Measurements from ENCODE around the gene LRRC23. TPM values are rescaled to one million over a fixed set of nuclear protein-coding genes. Genes with fewer than 3 reads are reported as not detected.

Gene LRRC23
- total RNA-seq, 1 donor from 2014 or later = 5.6 TPM

- no peak for DNase-seq (ENCODE audit: low spot score)
- Mint-ChIP-seq H3K36me3 (ENCODE audit: low read depth) (peaks cover 46% of the 10 kb centered on the region), H3K27me3 (ENCODE audit: insufficient read depth) (no peaks in the 10 kb centered on the region), H3K27ac (peak overlapping the region; percentile 44), H3K4me3 (no peak overlapping the region), H3K4me1 (ENCODE audit: low read depth) (peaks cover 60% of the 10 kb centered on the region), H3K9me3 (no peaks in the 10 kb centered on the region)
- intact Hi-C loops (cut with micrococcal nuclease) = no loop called here
Measured at GRCh38 chr12:6963016-6963731, 58.6 kb downstream of the LRRC23 start.

Other genes starting within 250 kb of the LRRC23 start
- 14.6 and 15.0 TPM in 2 replicates for gene ING4, start 241.7 kb upstream of the LRRC23 start, total RNA-seq
- gene ZNF384, start 215.4 kb upstream of the LRRC23 start, total RNA-seq = 79.6 and 89.8 TPM in 2 replicates
- 0.07 and 0.08 TPM in 2 replicates for gene PIANP, start 204.0 kb upstream of the LRRC23 start, total RNA-seq
- gene COPS7A, start 180.8 kb upstream of the LRRC23 start, total RNA-seq = 34.6 and 36.2 TPM in 2 replicates
- gene MLF2, start 151.7 kb upstream of the LRRC23 start, total RNA-seq = 159 and 161 TPM in 2 replicates
- gene PTMS, start 138.5 kb upstream of the LRRC23 start, total RNA-seq = 247 and 262 TPM in 2 replicates
- gene LAG3, start 132.3 kb upstream of the LRRC23 start, total RNA-seq = 268 and 275 TPM in 2 replicates
- 311 TPM in 2 replicates for gene CD4, start 115.3 kb upstream of the LRRC23 start, total RNA-seq
- gene GPR162, start 83.0 kb upstream of the LRRC23 start, total RNA-seq = 0.29 and 0.32 TPM in 2 replicates
- 3.5 and 4.0 TPM in 2 replicates for gene P3H3, start 76.4 kb upstream of the LRRC23 start, total RNA-seq
- gene GNB3, start 63.9 kb upstream of the LRRC23 start, total RNA-seq = 1.6 and 1.7 TPM in 2 replicates
- gene CDCA3, start 53.5 kb upstream of the LRRC23 start, total RNA-seq = 27.2 and 32.5 TPM in 2 replicates
- gene USP5, start 52.7 kb upstream of the LRRC23 start, total RNA-seq = 116 and 127 TPM in 2 replicates
- 1,427 and 1,438 TPM in 2 replicates for gene TPI1, start 37.3 kb upstream of the LRRC23 start, total RNA-seq
- gene SPSB2, start 31.5 kb upstream of the LRRC23 start, total RNA-seq = 3.4 and 4.7 TPM in 2 replicates
- 147 and 156 TPM in 2 replicates for gene ENO2, start 9.8 kb downstream of the LRRC23 start, total RNA-seq
- 70.8 and 71.2 TPM in 2 replicates for gene ATN1, start 23.1 kb downstream of the LRRC23 start, total RNA-seq
- gene RNU7-1, start 39.0 kb downstream of the LRRC23 start, total RNA-seq = not detected in 2 replicates
- gene C12orf57, start 39.2 kb downstream of the LRRC23 start, total RNA-seq = 190 and 197 TPM in 2 replicates
- gene PTPN6, start 46.5 kb downstream of the LRRC23 start, total RNA-seq = 332 and 341 TPM in 2 replicates
- gene PHB2, start 65.8 kb downstream of the LRRC23 start, total RNA-seq = 456 and 469 TPM in 2 replicates
- 132 and 134 TPM in 2 replicates for gene EMG1, start 66.1 kb downstream of the LRRC23 start, total RNA-seq
- gene LPCAT3, start 113.7 kb downstream of the LRRC23 start, total RNA-seq = 27.9 and 30.0 TPM in 2 replicates
- gene C1S, start 155.9 kb downstream of the LRRC23 start, total RNA-seq = 1.6 and 2.4 TPM in 2 replicates
- gene C1R, start 187.6 kb downstream of the LRRC23 start, total RNA-seq = 1.7 and 2.0 TPM in 2 replicates
- 21.5 and 21.8 TPM in 2 replicates for gene C1RL, start 204.4 kb downstream of the LRRC23 start, total RNA-seq
- 0.51 TPM in 1 of 2 replicates, not detected in the other for gene RBP5, start 224.1 kb downstream of the LRRC23 start, total RNA-seq
- gene CLSTN3, start 225.5 kb downstream of the LRRC23 start, total RNA-seq = 48.5 and 50.8 TPM in 2 replicates